ENCODE data around the gene PABPN1L.

Gene PABPN1L

GRCh38 chr16:88868974-88869672 lies 2.7 kb upstream of the PABPN1L start:
- DNase-seq (ENCODE audit: low read depth) = no peak

- DNase-seq (ENCODE audit: low read depth) = no peak
Observed at GRCh38 chr16:88867581-88868246, 1.3 kb upstream of the PABPN1L start.

DNA sequence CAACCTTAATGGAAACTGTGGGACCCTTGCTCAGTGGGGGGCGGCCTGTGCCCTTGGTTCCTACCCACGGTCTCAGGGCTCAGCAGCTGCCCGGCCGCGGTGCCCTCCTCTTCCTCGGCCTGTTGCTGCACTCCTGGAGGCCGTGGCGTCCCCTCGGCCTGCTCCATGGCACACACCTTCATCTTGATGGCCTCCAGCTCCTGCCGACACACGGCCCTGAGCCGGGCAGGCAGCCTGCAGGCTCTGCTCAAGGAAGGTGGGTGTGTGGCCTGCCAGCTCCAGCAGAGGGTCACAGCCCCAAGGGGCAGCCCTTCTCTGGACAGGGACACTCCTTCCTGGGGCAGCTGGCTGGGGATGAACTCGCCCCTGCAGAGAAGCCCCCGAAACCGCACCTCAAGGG lies 718 bp downstream of the PABPN1L start:
- no peak for DNase-seq (ENCODE audit: low read depth)

DNA sequence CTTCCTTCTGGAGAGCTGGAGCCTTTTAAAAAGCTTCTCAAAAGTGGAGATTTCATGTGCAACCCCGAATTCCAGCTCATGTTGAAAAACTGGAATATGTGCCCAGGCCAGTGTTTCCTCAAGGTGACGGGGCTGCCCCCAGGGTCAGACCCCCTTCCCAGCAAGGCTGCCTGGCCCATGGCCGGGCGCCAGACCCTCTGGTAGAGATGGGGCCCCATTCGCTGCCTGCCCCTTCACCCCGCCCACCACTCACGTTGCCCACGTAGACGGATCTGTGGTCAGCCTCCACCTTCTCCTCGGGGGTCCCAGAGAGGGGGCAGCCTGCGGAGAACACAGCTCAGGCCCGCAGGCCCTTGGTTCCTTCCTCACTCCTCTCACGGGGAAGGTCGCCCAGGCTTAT lies 1.1 kb downstream of the PABPN1L start:
- DNase-seq (ENCODE audit: low read depth) = no peak

GRCh38 chr16:88864521-88864920 lies 1.9 kb downstream of the PABPN1L start:
- no peak for DNase-seq (ENCODE audit: low read depth)

DNA sequence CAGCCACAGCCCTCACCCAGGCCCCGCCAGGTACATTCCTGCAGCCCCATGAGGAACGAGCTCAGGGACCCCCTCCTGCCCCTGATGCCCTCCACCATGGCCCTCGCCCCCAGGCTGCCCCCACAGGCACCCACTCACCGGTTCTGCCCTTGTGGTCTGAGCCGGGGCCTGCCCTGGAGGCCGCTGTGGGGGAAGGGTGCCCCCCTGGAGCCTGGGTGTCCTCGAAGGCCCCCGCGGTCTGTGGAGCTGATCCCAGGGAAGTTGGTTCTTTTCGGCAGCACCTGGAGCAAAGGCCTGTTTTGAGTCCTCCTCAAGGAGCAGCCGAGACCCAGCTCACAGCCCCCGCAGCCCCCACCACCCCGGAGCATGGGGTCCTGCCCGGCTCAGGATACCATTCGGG lies 2.4 kb downstream of the PABPN1L start:
- no peak for DNase-seq (ENCODE audit: low read depth)

DNA sequence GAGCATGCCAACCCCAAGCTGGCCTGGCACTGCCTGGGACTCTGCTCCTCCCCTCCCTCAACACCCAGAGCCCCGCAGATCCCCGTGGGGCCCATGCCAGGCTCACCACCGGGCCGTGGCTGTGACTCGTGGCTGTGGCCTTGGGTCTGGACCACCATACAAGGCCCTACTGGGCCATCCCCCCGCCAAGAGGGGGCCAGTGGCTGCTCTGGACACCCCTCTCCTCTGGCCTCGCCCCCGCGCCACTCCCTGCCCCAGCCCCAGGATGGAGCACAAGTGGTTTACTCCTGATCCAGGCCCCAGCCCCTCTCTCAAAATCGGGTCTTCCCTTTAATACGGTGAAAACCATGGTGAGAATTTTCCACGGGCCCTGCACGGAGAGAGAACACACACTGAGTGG lies 3.0 kb downstream of the PABPN1L start:
- no peak for DNase-seq (ENCODE audit: low read depth)

GRCh38 chr16:88862968-88863367 lies 3.5 kb downstream of the PABPN1L start:
- DNase-seq (ENCODE audit: low read depth) = no peak

DNA sequence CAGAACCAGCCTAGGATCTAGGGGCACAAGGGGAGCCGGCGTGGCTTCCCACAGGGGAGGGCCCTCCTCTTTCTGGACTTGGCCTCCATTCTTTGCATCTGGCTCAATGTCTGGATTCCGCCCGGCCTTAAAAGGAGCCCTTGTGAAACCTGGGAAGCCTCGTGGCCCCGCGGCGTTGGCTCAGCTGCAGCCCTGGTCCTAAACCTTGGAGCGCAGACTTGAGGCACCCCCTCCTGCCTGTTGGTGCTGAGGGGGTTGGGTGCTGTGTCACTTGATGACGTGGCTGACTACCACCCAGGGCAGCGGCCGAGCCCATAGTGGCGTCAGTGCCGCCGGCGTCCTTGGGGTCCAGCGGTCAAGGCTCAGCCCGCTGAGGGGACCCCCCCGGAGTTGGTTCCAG lies 5.1 kb downstream of the PABPN1L start:
- DNase-seq (ENCODE audit: low read depth) = no peak

GRCh38 chr16:88859381-88860091 lies 6.9 kb downstream of the PABPN1L start:
- DNase-seq (ENCODE audit: low read depth) = no peak

DNA sequence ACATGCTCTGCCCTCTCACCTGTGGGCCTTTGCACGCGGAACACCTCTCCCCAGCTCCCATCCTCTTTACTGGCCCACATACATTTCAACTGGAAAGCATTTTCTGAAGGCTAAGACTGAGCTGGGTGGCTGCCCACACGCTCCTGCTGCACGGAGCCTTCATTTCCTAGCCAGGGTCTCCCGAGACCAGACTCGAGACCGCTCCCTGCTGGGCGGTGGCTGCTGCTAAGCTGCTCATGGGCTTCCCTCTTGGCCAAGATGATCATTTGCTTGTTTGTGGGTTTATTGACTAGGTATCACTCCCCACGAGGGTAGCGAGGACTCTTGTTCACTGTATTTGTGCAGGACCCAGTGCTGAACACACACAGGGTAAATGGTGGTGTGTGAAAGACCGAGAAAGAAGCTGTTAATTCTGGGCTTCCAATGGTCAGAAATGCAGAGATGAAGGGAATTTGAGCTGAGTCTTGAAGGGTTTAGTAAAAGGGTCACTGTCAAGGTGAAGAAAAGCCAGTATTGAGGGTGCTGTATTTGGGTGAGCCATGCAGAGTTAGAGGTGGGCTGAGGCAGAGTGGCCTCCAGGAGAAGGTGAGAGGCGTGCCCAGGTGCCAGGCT lies 8.6 kb downstream of the PABPN1L start:
- peak; percentile 70 for DNase-seq (ENCODE audit: low read depth)

DNA sequence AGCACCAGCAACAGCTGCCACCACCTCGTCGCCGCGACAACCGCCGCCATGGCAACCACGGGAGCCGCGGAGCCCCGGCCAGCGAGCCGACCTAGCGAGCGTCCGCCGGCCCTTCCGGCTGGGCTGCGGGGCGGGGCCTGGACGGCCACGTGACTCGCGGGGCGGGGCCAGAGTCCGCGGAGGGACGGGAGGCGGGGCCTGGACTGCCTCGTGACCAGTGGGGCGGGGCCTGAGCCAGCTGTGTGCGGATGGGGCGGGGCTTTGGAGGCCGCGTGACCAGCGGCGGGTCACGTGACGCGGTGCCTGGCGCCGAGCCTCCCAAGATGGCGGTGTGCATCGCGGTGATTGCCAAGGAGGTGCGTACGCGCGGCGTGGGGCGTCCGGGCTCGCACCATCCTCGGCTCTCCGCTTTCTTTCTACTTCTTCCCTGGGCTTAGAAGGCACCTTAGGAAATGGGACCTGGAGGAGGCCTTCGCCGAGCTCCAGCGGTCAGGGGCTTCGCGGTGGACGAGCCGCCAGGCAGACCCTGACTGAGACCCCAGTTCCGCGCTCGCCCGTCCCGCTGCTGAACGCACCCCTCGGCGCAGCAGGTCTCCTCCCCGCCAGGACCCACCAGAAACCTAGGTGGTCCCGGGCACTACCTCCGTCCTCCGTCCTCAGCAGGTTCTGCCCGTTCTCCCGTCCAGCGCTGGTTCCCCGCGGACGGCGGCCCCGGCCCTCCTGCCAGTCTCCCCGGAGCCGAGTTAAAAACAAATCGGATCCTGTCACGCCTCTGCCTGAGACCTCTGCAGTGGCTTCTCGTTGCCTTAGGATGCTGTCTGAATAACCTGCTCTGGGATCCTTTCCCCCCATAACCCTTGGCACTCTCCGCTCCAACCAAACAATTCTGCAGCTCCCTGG lies 9.4 kb downstream of the PABPN1L start, which contains the start of the genes GALNS and TRAPPC2L:
TSS of gene GALNS (minus strand) at position 120 of the 900 bp plus-strand sequence. CDS start at position 50, 70 bp downstream.
TSS of gene TRAPPC2L (plus strand) at position 300 of the 900 bp plus-strand sequence. CDS start at position 324, 24 bp downstream.
- DNase-seq (ENCODE audit: low read depth) = peak; percentile 91

GRCh38 chr16:88856122-88856827 lies 10.2 kb downstream of the PABPN1L start:
- no peak for DNase-seq (ENCODE audit: low read depth)

- DNase-seq (ENCODE audit: low read depth) = no peak
Observed at GRCh38 chr16:88855736-88856121, 10.7 kb downstream of the PABPN1L start.

GRCh38 chr16:88855176-88855575 lies 11.3 kb downstream of the PABPN1L start:
- no peak for DNase-seq (ENCODE audit: low read depth)

DNA sequence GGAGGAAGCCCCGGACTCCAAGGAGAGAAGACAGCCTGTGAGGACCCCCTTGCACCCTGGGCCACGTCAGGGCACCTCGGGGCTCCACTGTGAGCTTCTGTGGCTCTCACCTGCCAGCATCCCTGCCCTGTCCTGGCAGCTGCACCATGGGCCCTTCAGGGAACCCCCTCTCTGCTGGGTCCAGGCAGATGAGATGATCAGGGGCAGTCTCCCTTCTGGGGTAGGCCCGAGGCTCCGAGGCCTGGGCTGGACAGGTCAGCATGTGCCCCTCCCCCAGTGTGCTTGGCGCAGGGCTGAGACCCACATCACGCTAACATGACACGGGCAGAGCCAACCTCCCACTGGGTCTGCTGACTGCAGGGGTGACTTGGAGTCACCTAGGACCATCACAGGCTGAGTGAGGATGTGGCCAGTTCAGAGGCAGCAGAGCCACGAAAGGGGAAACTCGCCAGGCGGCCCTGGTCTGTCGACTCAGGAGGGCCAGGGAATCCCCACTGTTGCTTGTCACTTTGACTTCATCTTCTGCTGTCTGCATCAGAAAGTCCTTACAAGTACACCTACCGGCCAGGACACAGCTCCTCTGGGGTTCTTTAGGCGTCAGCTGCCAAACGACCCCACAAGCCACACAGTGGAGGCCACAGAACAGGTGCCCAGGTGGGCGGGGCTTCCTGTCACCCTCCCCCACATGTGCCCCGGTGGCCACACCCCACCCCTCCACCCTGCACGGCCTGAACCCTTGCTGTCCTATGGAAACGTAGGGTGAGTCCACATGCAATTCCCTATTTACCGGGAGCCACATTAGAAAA lies 12.0 kb downstream of the PABPN1L start:
- no peak for DNase-seq (ENCODE audit: low read depth)

- DNase-seq (ENCODE audit: low read depth) = no peak
Observed at GRCh38 chr16:88853325-88853941, 13.0 kb downstream of the PABPN1L start.

- DNase-seq (ENCODE audit: low read depth) = no peak
Observed at GRCh38 chr16:88851616-88852015, 14.8 kb downstream of the PABPN1L start.

DNA sequence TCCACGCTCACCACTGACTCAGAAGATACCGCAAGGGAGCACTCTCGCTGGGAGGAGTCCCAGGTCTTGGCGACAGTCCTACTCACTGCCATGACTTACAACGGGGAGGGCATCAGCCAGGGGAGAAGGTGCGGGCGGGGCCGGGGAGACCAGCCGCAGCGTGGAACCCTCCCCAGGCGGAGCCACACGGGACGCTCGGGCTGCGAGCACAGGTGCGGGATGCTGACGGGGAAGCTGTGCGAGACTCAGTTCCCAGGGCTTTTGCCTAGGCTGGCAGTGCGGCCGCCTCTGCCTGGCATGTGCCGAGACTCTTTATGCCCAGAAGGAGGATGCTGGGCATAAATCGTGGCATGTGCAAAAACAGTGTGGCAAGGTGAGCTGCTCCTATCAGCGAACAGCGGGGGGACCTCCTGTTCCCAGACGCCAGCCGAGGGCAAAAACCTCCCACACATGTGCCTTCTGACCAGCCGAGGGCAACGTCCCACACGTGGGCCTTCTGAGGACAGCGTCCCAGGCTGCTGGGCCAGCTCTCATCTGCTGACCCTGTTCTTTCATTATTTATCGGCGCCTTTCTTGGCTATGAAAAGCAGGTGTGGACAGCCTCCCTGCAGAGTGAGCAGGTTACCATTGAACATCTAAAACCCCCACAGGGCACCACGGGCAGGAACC lies 15.8 kb downstream of the PABPN1L start:
- no peak for DNase-seq (ENCODE audit: low read depth)
